ENCODE data around the gene SEC11A. TPM values are rescaled to one million over a fixed set of nuclear protein-coding genes. Genes with fewer than 3 reads are reported as not detected.
A peak's percentile ranks its signal among the peaks of the same experiment; 100 is the strongest.

Gene SEC11A
- total RNA-seq, 1 experiment from 2014 or later: 243 TPM

GRCh38 chr15:84653910-84654688, 61.8 kb downstream of the SEC11A start, which contains the start of gene WDR73:
WDR73 (minus strand) TSS chr15:84654283; CDS start chr15:84654274, 9 bp downstream.
- Mint-ChIP-seq H3K9me3 (ENCODE audit: low read depth, unreplicated experiment) (no peaks in the 10 kb centered on the region), H3K4me1 (ENCODE audit: low read depth, unreplicated experiment) (peaks cover 45% of the 10 kb centered on the region), H3K27ac (ENCODE audit: unreplicated experiment) (peak within 1 kb of the TSS; percentile 98), H3K4me3 (ENCODE audit: low read depth, unreplicated experiment) (peak within 1 kb of the TSS; percentile 98), H3K27me3 (ENCODE audit: unreplicated experiment) (no peaks in the 10 kb centered on the region), H3K36me3 (ENCODE audit: insufficient read depth, unreplicated experiment) (peaks cover 82% of the 10 kb centered on the region)
- peak; percentile 99 for DNase-seq
- CTCF ChIA-PET: interaction anchor here (0.8 to 1.2 kb wide), 4 partner anchors 47 to 83 kb away, joined by 3 to 4 read pairs (median 4); no protein-coding TSS in a partner anchor
- intact Hi-C loops (cut with micrococcal nuclease; ENCODE audit: unreplicated experiment): loop anchor here (2.0 kb wide), 1 partner anchor 101 kb away; no protein-coding TSS in a partner anchor
- no peak for TF ChIP-seq CTCF (IDR thresholded peaks at IDR 0.05; ENCODE audit: unreplicated experiment)
- BruUV-seq (replicated peaks): TSS peak; percentile 85

- H3K9me3 Mint-ChIP-seq (ENCODE audit: low read depth, unreplicated experiment): no peaks in the 10 kb centered on the region
- H3K36me3 Mint-ChIP-seq (ENCODE audit: insufficient read depth, unreplicated experiment): peaks cover 82% of the 10 kb centered on the region
- peak overlapping the region; percentile 98 for H3K27ac Mint-ChIP-seq (ENCODE audit: unreplicated experiment)
- intact Hi-C loops (cut with micrococcal nuclease; ENCODE audit: unreplicated experiment): no loop called here
- TF ChIP-seq CTCF (IDR thresholded peaks at IDR 0.05; ENCODE audit: unreplicated experiment): no peak
- CTCF ChIA-PET: interaction anchor here (0.6 to 1.2 kb wide), 2 partner anchors 9 to 65 kb away, joined by 3 read pairs; no protein-coding TSS in a partner anchor
- no peak for DNase-seq
- H3K4me1 Mint-ChIP-seq (ENCODE audit: low read depth, unreplicated experiment): peaks cover 40% of the 10 kb centered on the region
- H3K4me3 Mint-ChIP-seq (ENCODE audit: low read depth, unreplicated experiment): peak overlapping the region; percentile 98
- no peaks in the 10 kb centered on the region for H3K27me3 Mint-ChIP-seq (ENCODE audit: unreplicated experiment)
- no TSS peak for BruUV-seq (replicated peaks)
Measured at GRCh38 chr15:84653584-84653909, 62.4 kb downstream of the SEC11A start.

- H3K9me3 Mint-ChIP-seq (ENCODE audit: low read depth, unreplicated experiment): no peaks in the 10 kb centered on the region
Measured at GRCh38 chr15:84649706-84650105, 66.2 kb downstream of the SEC11A start.

GRCh38 chr15:84648539-84648938, 67.4 kb downstream of the SEC11A start:
- no peak for TF ChIP-seq CTCF (IDR thresholded peaks at IDR 0.05; ENCODE audit: unreplicated experiment)
- intact Hi-C loops (cut with micrococcal nuclease; ENCODE audit: unreplicated experiment): no loop called here
- H3K27ac Mint-ChIP-seq (ENCODE audit: unreplicated experiment): no peak overlapping the region
- peaks cover 16% of the 10 kb centered on the region for H3K4me1 Mint-ChIP-seq (ENCODE audit: low read depth, unreplicated experiment)
- no peaks in the 10 kb centered on the region for H3K27me3 Mint-ChIP-seq (ENCODE audit: unreplicated experiment)
- no peak for DNase-seq
- no peak overlapping the region for H3K4me3 Mint-ChIP-seq (ENCODE audit: low read depth, unreplicated experiment)
- no peaks in the 10 kb centered on the region for H3K9me3 Mint-ChIP-seq (ENCODE audit: low read depth, unreplicated experiment)
- peaks cover 88% of the 10 kb centered on the region for H3K36me3 Mint-ChIP-seq (ENCODE audit: insufficient read depth, unreplicated experiment)
- CTCF ChIA-PET: interaction anchor here (0.5 kb wide), 1 partner anchor 11 kb away, joined by 4 read pairs; no protein-coding TSS in a partner anchor
- no TSS peak for BruUV-seq (replicated peaks)

More at GRCh38 chr15:84649706-84650105, 66.2 kb downstream of the SEC11A start:
- Mint-ChIP-seq H3K36me3 (ENCODE audit: insufficient read depth, unreplicated experiment) (peaks cover 90% of the 10 kb centered on the region), H3K4me1 (ENCODE audit: low read depth, unreplicated experiment) (peaks cover 19% of the 10 kb centered on the region), H3K27ac (ENCODE audit: unreplicated experiment) (no peak overlapping the region), H3K27me3 (ENCODE audit: unreplicated experiment) (no peaks in the 10 kb centered on the region), H3K4me3 (ENCODE audit: low read depth, unreplicated experiment) (no peak overlapping the region)
- CTCF ChIA-PET: interaction anchor here (0.8 kb wide), 1 partner anchor 1462 kb away, joined by 5 read pairs; no protein-coding TSS in a partner anchor
- no peak for TF ChIP-seq CTCF (IDR thresholded peaks at IDR 0.05; ENCODE audit: unreplicated experiment)
- BruUV-seq (replicated peaks): no TSS peak
- intact Hi-C loops (cut with micrococcal nuclease; ENCODE audit: unreplicated experiment): no loop called here
- no peak for DNase-seq
